GM23338 (cell line): Measurements from ENCODE around the gene PHACTR2. TPM values are rescaled to one million over a fixed set of nuclear protein-coding genes. Genes with fewer than 3 reads are reported as not detected.

Source experiments
- ATAC-seq: fragments of 200-7000 bp; cut with Tn5 transposase; 3 replicates; pipeline ENCODE4 v1.9.1; 2020
- DNase-seq: peaks from one replicate; pipeline ENCODE4 v3.0.0-alpha.2; 2015; ENCODE audit warnings: low spot score
- H2AFZ ChIP-seq: fragments of 200-600 bp; sonication (generic); 2 replicates; pipeline ENCODE4 v1.8.0; 2016; ENCODE audit warnings: antibody characterized with exemption, mild to moderate bottlenecking, moderate library complexity
- H3F3A ChIP-seq: fragments of 200-600 bp; sonication (generic); replicated peaks from 2 replicates; pipeline ENCODE4 v1.8.0; 2017; ENCODE audit warnings: antibody characterized with exemption, mixed run types, low read depth
- H3K27ac ChIP-seq: fragments of 200-600 bp; sonication (generic); 2 replicates; pipeline ENCODE4 v1.6.1; 2016; ENCODE audit warnings: low read depth
- H3K27me3 ChIP-seq: fragments of 200-600 bp; sonication (generic); 2 replicates; pipeline ENCODE4 v1.8.0; 2016; ENCODE audit warnings: mild to moderate bottlenecking, mixed run types, moderate library complexity; ENCODE audit not compliant: insufficient read depth
- H3K36me3 ChIP-seq: fragments of 200-600 bp; sonication (generic); 2 replicates; pipeline ENCODE4 v1.8.0; 2016; ENCODE audit warnings: mild to moderate bottlenecking; ENCODE audit not compliant: insufficient read depth
- H3K4me1 ChIP-seq: fragments of 200-600 bp; sonication (generic); 2 replicates; pipeline ENCODE4 v1.8.0; 2016; ENCODE audit warnings: mild to moderate bottlenecking, moderate library complexity; ENCODE audit not compliant: insufficient read depth
- H3K4me2 ChIP-seq: fragments of 200-600 bp; sonication (generic); 2 replicates; pipeline ENCODE4 v1.7.1; 2017; ENCODE audit warnings: mixed run types
- H3K4me3 ChIP-seq: fragments of 200-600 bp; sonication (generic); 2 replicates; pipeline ENCODE4 v1.6.1; 2016; ENCODE audit warnings: mixed run types
- H3K79me2 ChIP-seq: fragments of 200-600 bp; sonication (generic); replicated peaks from 2 replicates; pipeline ENCODE4 v1.8.0; 2017; ENCODE audit warnings: mild to moderate bottlenecking; ENCODE audit not compliant: insufficient read depth
- H3K9me2 ChIP-seq: fragments of 200-600 bp; sonication (generic); 2 replicates; pipeline ENCODE4 v1.8.0; 2017; ENCODE audit not compliant: insufficient read depth
- H4K20me1 ChIP-seq: fragments of 200-600 bp; sonication (generic); replicated peaks from 2 replicates; pipeline ENCODE4 v1.8.0; 2017; ENCODE audit warnings: mild to moderate bottlenecking; ENCODE audit not compliant: insufficient read depth
- H3K27ac Mint-ChIP-seq: 2 replicates; pipeline ENCODE4 v1.8.0; 2020; ENCODE audit warnings: inconsistent platforms, mild to moderate bottlenecking, moderate library complexity, mixed read lengths
- H3K27me3 Mint-ChIP-seq: 3 replicates; pipeline ENCODE4 v1.8.0; 2022; ENCODE audit warnings: low read depth, mild to moderate bottlenecking, moderate library complexity, mixed read lengths, inconsistent platforms; ENCODE audit not compliant: insufficient read depth, poor library complexity
- H3K36me3 Mint-ChIP-seq: 3 replicates; pipeline ENCODE4 v1.8.0; 2021; ENCODE audit warnings: low read depth, mild to moderate bottlenecking, inconsistent platforms, moderate library complexity, mixed read lengths
- H3K4me1 Mint-ChIP-seq: 3 replicates; pipeline ENCODE4 v1.8.0; 2020; ENCODE audit warnings: mild to moderate bottlenecking, inconsistent platforms, mixed read lengths
- H3K4me3 Mint-ChIP-seq: 3 replicates; pipeline ENCODE4 v1.8.0; 2021; ENCODE audit warnings: moderate library complexity, mild to moderate bottlenecking, inconsistent platforms, mixed read lengths
- H3K9me3 Mint-ChIP-seq: 3 replicates; pipeline ENCODE4 v1.8.0; 2020; ENCODE audit warnings: moderate library complexity, mild to moderate bottlenecking, inconsistent platforms, mixed read lengths
- CTCF ChIP-seq, 2 experiments: fragments of 200-600 bp in 1 of 2; sonication (generic) in 1 of 2; conservative IDR thresholded peaks; 2 replicates each; pipeline versions ENCODE4 v1.5.1 to v1.6.1; 2016 to 2017; ENCODE audit warnings: antibody characterized with exemption in 2 of 2, low read depth in 2 of 2, mild to moderate bottlenecking in 2 of 2, moderate library complexity in 1 of 2
- EZH2 ChIP-seq: fragments of 200-600 bp; sonication (generic); IDR thresholded peaks from one replicate; pipeline ENCODE4 v1.8.0; 2017; ENCODE audit warnings: antibody characterized with exemption, mild to moderate bottlenecking, low read depth; ENCODE audit not compliant: unreplicated experiment
- STAT1 ChIP-seq: IDR thresholded peaks from one replicate; pipeline ENCODE4 v1.6.1; 2016; ENCODE audit warnings: antibody characterized with exemption; ENCODE audit not compliant: unreplicated experiment
- ZNF462 ChIP-seq: fragments of 250-450 bp; sonication (Bioruptor Pico); IDR thresholded peaks from 2 replicates; pipeline ENCODE4 v1.5.0; 2020; ENCODE audit warnings: mild to moderate bottlenecking, moderate library complexity
- polyA plus RNA-seq: library from polyadenylated mRNA; unstranded; fragments of >200 nt; fragmentation: Nextera tagmentation; extraction: Ambion mirVana; gene quantifications from 2 replicates; pipeline ENCODE4 v1.2.1, GENCODE V29; 2016
- total RNA-seq: library from RNA; depleted of rRNA; stranded (reverse); fragments of >200 nt; shearing (Covaris generic); gene quantifications from 2 replicates; pipeline ENCODE4 v1.2.3, GENCODE V29; 2014

PHACTR2 gene
- total and polyA plus RNA-seq, 2 experiments from 2014 or later: 67.7 to 105 TPM

DNA sequence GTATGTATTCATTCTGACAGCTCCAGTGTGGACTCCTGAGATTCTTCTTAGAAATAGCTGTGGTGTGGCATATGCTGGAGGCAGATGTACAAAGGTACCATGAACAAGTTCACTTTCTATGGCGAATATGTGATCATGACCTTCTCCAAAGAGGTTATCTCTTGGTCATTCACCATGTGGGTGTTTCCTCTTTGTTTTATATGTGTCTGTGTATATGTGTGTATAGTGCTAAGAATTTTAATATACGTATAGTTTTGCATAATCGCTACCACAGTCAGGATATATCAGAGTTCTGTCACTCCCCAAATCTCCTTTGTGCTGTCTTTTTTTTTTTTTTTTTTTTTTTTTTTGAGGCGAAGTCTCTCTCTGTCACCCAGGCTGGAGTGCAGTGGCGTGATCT, 47.1 kb downstream of the PHACTR2 start (continued):
- no peak for TF ChIP-seq CTCF (conservative IDR thresholded peaks at IDR 0.05; ENCODE audit: low read depth in 2 of 2)
- TF ChIP-seq EZH2: no peak

DNA sequence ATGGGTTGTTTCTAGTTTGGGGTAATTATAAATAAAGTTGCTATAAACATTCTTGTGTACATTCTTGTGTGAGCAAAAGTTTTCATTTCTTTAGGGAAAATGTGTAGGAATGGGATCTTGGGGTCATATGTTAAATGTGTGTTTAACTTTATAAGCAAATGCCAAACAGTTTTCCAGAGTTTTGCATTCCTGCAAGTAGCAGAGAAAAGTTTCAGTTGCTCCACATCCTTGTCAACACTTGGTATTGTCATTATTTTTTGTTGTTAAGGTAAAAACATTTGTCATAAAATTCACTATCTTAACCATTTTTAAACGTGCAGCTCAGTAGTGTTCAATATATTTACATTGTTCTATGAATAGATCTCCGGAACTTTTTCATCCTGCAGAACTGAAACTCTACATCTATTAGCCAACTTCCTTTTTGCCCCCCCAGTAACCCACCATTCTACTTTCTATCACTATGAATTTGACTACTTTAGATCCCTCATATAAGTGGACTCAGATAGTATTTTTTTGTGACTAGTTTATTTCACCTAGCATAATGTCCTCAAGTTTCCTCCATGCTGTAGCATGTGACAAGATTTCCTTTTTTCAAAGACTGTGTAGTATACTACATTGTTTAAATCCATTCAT, 48.4 kb downstream of the PHACTR2 start:
- H3K79me2 ChIP-seq: peaks cover 17% of the 10 kb centered on the region
- H3F3A ChIP-seq: no peaks in the 10 kb centered on the region
- no peak for DNase-seq
- Mint-ChIP-seq H3K4me1 (no peaks in the 10 kb centered on the region; the same call in 2 of the 3 replicates), H3K4me3 (no peak overlapping the region), H3K36me3 (peaks cover 46% of the 10 kb centered on the region), H3K27ac (no peak overlapping the region), H3K9me3 (0 out of 3 replicates have a peak, but pooled peaks cover 2% of the 10 kb centered on the region), H3K27me3 (peaks cover under 1% of the 10 kb centered on the region)
- peaks cover 3% of the 10 kb centered on the region; the same call in 1 of the 2 replicates for H4K20me1 ChIP-seq
- 0 out of 2 replicates have a peak, but pooled peaks cover 7% of the 10 kb centered on the region for H3K9me2 ChIP-seq
- H3K36me3 ChIP-seq: peaks cover 4% of the 10 kb centered on the region; the same call in 1 of the 2 replicates
- H3K4me3 ChIP-seq: no peak overlapping the region
- TF ChIP-seq ZNF462 (CRISPR knock-in tag) (no peak), CTCF (conservative IDR thresholded peaks at IDR 0.05; ENCODE audit: low read depth in 2 of 2) (no peak), STAT1 (no peak)
- H3K4me1 ChIP-seq: no peaks in the 10 kb centered on the region
- H2AFZ ChIP-seq: no peak overlapping the region
- ATAC-seq: no peak
- no peak overlapping the region for H3K4me2 ChIP-seq
- no peak overlapping the region for H3K27ac ChIP-seq
- H3K27me3 ChIP-seq: no peaks in the 10 kb centered on the region
